ENCODE measurements around the gene PRDM16.

Gene PRDM16

GRCh38 chr1:3469849-3470649, 401.0 kb downstream of the PRDM16 start:
- no peak for DNase-seq (ENCODE audit: low read depth in 2 of 2)

- DNase-seq (ENCODE audit: low read depth in 2 of 2): no peak
Observed at GRCh38 chr1:3470650-3471355, 401.8 kb downstream of the PRDM16 start.

- no peak for DNase-seq (ENCODE audit: low read depth in 2 of 2)
Observed at GRCh38 chr1:3471356-3472087, 402.5 kb downstream of the PRDM16 start.

- no peak for DNase-seq (ENCODE audit: low read depth in 2 of 2)
Observed at GRCh38 chr1:3472088-3472850, 403.3 kb downstream of the PRDM16 start.

- DNase-seq (ENCODE audit: low read depth in 2 of 2): no peak
Observed at GRCh38 chr1:3472906-3473305, 403.9 kb downstream of the PRDM16 start.

GRCh38 chr1:3473381-3473844, 404.4 kb downstream of the PRDM16 start:
- DNase-seq (ENCODE audit: low read depth in 2 of 2): no peak

GRCh38 chr1:3474016-3474415, 405.0 kb downstream of the PRDM16 start:
- no peak for DNase-seq (ENCODE audit: low read depth in 2 of 2)

- DNase-seq (ENCODE audit: low read depth in 2 of 2): no peak
Observed at GRCh38 chr1:3474421-3474820, 405.4 kb downstream of the PRDM16 start.

GRCh38 chr1:3475839-3476573, 407.0 kb downstream of the PRDM16 start:
- DNase-seq (ENCODE audit: low read depth in 2 of 2): no peak

GRCh38 chr1:3476666-3477065, 407.7 kb downstream of the PRDM16 start:
- DNase-seq (ENCODE audit: low read depth in 2 of 2): no peak

- no peak for DNase-seq (ENCODE audit: low read depth in 2 of 2)
Observed at GRCh38 chr1:3477241-3477995, 408.4 kb downstream of the PRDM16 start.

GRCh38 chr1:3478187-3478586, 409.2 kb downstream of the PRDM16 start:
- DNase-seq (ENCODE audit: low read depth in 2 of 2): no peak

GRCh38 chr1:3479511-3480368, 410.7 kb downstream of the PRDM16 start:
- no peak for DNase-seq (ENCODE audit: low read depth in 2 of 2)

- no peak for DNase-seq (ENCODE audit: low read depth in 2 of 2)
Observed at GRCh38 chr1:3480369-3480719, 411.3 kb downstream of the PRDM16 start.

- DNase-seq (ENCODE audit: low read depth in 2 of 2): no peak
Observed at GRCh38 chr1:3481046-3481445, 412.0 kb downstream of the PRDM16 start.

GRCh38 chr1:3481836-3482375, 412.9 kb downstream of the PRDM16 start:
- DNase-seq (ENCODE audit: low read depth in 2 of 2): no peak

GRCh38 chr1:3482378-3482849, 413.4 kb downstream of the PRDM16 start:
- DNase-seq (ENCODE audit: low read depth in 2 of 2): no peak

GRCh38 chr1:3483380-3483779, 414.4 kb downstream of the PRDM16 start:
- no peak for DNase-seq (ENCODE audit: low read depth in 2 of 2)

All from activated CD4-positive, alpha-beta T cell treated with anti-CD3 and anti-CD28 coated beads for 24 hours (primary cell).